ENCODE results near the gene DYNC1H1. TPM values are rescaled to one million over a fixed set of nuclear protein-coding genes. Genes with fewer than 3 reads are reported as not detected.

DYNC1H1 gene
- total RNA-seq, 1 donor from 2014 or later = 499 TPM

GRCh38 chr14:102040153-102040552 is 75.8 kb downstream of the DYNC1H1 start:
- no peak overlapping the region for H3K27ac ChIP-seq
- no peaks in the 10 kb centered on the region for H3K27me3 ChIP-seq
- no peak for DNase-seq (ENCODE audit: extremely low spot score in 2 of 2)
- H3K9me3 ChIP-seq = no peaks in the 10 kb centered on the region
- no peak overlapping the region for H3K4me3 ChIP-seq
- TF ChIP-seq POLR2A (IDR thresholded peaks at IDR 0.05) (no peak), POLR2AphosphoS5 (IDR thresholded peaks at IDR 0.05; ENCODE audit: insufficient read depth in 1 of 2, low read depth in 1 of 2) (no peak)
- TF ChIP-seq, protein P1, sequence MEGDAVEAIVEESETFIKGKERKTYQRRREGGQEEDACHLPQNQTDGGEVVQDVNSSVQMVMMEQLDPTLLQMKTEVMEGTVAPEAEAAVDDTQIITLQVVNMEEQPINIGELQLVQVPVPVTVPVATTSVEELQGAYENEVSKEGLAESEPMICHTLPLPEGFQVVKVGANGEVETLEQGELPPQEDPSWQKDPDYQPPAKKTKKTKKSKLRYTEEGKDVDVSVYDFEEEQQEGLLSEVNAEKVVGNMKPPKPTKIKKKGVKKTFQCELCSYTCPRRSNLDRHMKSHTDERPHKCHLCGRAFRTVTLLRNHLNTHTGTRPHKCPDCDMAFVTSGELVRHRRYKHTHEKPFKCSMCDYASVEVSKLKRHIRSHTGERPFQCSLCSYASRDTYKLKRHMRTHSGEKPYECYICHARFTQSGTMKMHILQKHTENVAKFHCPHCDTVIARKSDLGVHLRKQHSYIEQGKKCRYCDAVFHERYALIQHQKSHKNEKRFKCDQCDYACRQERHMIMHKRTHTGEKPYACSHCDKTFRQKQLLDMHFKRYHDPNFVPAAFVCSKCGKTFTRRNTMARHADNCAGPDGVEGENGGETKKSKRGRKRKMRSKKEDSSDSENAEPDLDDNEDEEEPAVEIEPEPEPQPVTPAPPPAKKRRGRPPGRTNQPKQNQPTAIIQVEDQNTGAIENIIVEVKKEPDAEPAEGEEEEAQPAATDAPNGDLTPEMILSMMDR (IDR thresholded peaks at IDR 0.05) = no peak
- no peaks in the 10 kb centered on the region for H3K4me1 ChIP-seq
- peaks cover 0 to 98% of the 10 kb centered on the region in 2 donors for H3K36me3 ChIP-seq
- intact Hi-C loops (cut with DNase I) = no loop called here

- no peaks in the 10 kb centered on the region for H3K4me1 ChIP-seq
- intact Hi-C loops (cut with DNase I) = no loop called here
- H3K36me3 ChIP-seq = peaks cover 0 to 83% of the 10 kb centered on the region in 2 donors
Measured at GRCh38 chr14:102042699-102043098, 78.3 kb downstream of the DYNC1H1 start.

GRCh38 chr14:102043251-102044025 is 79.1 kb downstream of the DYNC1H1 start:
- no peak for DNase-seq (ENCODE audit: extremely low spot score in 2 of 2)
- no peaks in the 10 kb centered on the region for H3K4me1 ChIP-seq
- intact Hi-C loops (cut with DNase I) = no loop called here
- H3K27me3 ChIP-seq = no peaks in the 10 kb centered on the region
- H3K4me3 ChIP-seq = no peak overlapping the region
- peaks cover 4 to 83% of the 10 kb centered on the region in 2 donors for H3K36me3 ChIP-seq
- H3K9me3 ChIP-seq = no peaks in the 10 kb centered on the region
- no peak overlapping the region for H3K27ac ChIP-seq
- TF ChIP-seq POLR2AphosphoS5 (IDR thresholded peaks at IDR 0.05; ENCODE audit: insufficient read depth in 1 of 2, low read depth in 1 of 2) (no peak), POLR2A (IDR thresholded peaks at IDR 0.05) (no peak)
- TF ChIP-seq, protein P1 (IDR thresholded peaks at IDR 0.05) = no peak

More at GRCh38 chr14:102042699-102043098, 78.3 kb downstream of the DYNC1H1 start:
- Histone ChIP-seq H3K27me3 (no peaks in the 10 kb centered on the region), H3K4me3 (no peak overlapping the region), H3K9me3 (no peaks in the 10 kb centered on the region), H3K27ac (no peak overlapping the region)
- TF ChIP-seq, protein P1 (IDR thresholded peaks at IDR 0.05) = no peak
- TF ChIP-seq POLR2A (IDR thresholded peaks at IDR 0.05) = no peak
- TF ChIP-seq POLR2AphosphoS5 (IDR thresholded peaks at IDR 0.05; ENCODE audit: insufficient read depth in 1 of 2, low read depth in 1 of 2) = no peak
- no peak for DNase-seq (ENCODE audit: extremely low spot score in 2 of 2)

- TF ChIP-seq POLR2AphosphoS5 (IDR thresholded peaks at IDR 0.05; ENCODE audit: insufficient read depth in 1 of 2, low read depth in 1 of 2) (no peak), POLR2A (IDR thresholded peaks at IDR 0.05) (no peak)
- TF ChIP-seq, protein P1 (IDR thresholded peaks at IDR 0.05) = no peak
- Histone ChIP-seq H3K9me3 (no peaks in the 10 kb centered on the region), H3K36me3 (peaks cover 4 to 83% of the 10 kb centered on the region in 2 donors), H3K27ac (no peak overlapping the region), H3K4me1 (no peaks in the 10 kb centered on the region), H3K27me3 (no peaks in the 10 kb centered on the region), H3K4me3 (no peak overlapping the region)
- intact Hi-C loops (cut with DNase I) = no loop called here
- no peak for DNase-seq (ENCODE audit: extremely low spot score in 2 of 2)
Measured at GRCh38 chr14:102044566-102044965, 80.2 kb downstream of the DYNC1H1 start.
